ENCODE results near the gene TPI1. TPM values are rescaled to one million over a fixed set of nuclear protein-coding genes. Genes with fewer than 3 reads are reported as not detected.

Gene TPI1
- total RNA-seq, 1 experiment from 2014 or later: 1,177 TPM

DNA sequence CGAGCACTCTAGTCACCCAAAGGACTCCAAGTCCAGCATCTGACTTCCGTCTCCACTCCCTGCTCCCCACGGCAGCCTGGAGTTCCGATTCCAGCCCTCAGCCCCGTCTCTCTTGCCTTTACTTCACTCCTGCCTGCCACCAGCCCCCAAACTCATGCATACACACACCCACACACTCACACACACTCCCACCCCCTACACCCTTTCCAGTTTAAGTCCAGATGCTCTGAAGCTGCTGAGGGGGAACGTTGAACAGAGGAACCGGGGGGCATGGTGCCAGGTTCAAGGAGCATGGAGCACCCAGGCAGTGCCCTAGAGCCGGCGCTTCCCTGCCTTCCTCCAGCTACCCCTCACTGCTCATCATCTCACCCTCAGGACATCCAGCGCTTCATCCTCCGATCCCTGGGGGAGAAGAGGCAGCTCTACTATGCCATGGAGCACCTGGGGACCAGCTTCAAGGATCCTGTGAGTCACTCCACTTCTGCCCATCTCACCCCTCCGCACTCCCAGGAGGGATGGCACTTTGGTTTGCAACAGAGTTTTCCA, 35.8 kb upstream of the TPI1 start:
- peaks cover 11% of the 10 kb centered on the region for H3K23me2 ChIP-seq (ENCODE audit: insufficient read length, low read depth, low read length, poor library complexity, severe bottlenecking)
- H2BK15ac ChIP-seq (ENCODE audit: low read depth, low read length): no peak overlapping the region
- H3K9ac ChIP-seq (ENCODE audit: extremely low read depth, insufficient read length, low read length): no peak overlapping the region
- H3K18ac ChIP-seq (ENCODE audit: insufficient read length, low read depth, low read length): no peak overlapping the region
- Mint-ChIP-seq H3K27me3 (ENCODE audit: low read depth) (peaks cover 2% of the 10 kb centered on the region; the same call in 1 of the 2 replicates), H3K9me3 (no peaks in the 10 kb centered on the region), H3K27ac (no peak overlapping the region; a peak in 1 of 7 replicates), H3K36me3 (ENCODE audit: insufficient read depth in 1 of 3, low read depth in 3 of 3) (peaks cover 35 to 58% (median 55%) of the 10 kb centered on the region in 3 experiments), H3K4me3 (0 out of 5 replicates have a peak overlapping the region, but pooled peaks of 1 of the 2 experiments have one; percentile 32), H3K4me1 (peaks cover 13 to 31% of the 10 kb centered on the region in 2 experiments)
- peaks cover 2% of the 10 kb centered on the region for H4K20me1 ChIP-seq (ENCODE audit: control insufficient read depth, insufficient read depth, insufficient read length)
- TF ChIP-seq, protein P1, sequence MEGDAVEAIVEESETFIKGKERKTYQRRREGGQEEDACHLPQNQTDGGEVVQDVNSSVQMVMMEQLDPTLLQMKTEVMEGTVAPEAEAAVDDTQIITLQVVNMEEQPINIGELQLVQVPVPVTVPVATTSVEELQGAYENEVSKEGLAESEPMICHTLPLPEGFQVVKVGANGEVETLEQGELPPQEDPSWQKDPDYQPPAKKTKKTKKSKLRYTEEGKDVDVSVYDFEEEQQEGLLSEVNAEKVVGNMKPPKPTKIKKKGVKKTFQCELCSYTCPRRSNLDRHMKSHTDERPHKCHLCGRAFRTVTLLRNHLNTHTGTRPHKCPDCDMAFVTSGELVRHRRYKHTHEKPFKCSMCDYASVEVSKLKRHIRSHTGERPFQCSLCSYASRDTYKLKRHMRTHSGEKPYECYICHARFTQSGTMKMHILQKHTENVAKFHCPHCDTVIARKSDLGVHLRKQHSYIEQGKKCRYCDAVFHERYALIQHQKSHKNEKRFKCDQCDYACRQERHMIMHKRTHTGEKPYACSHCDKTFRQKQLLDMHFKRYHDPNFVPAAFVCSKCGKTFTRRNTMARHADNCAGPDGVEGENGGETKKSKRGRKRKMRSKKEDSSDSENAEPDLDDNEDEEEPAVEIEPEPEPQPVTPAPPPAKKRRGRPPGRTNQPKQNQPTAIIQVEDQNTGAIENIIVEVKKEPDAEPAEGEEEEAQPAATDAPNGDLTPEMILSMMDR (conservative IDR thresholded peaks at IDR 0.05): no peak
- H3K4me1 ChIP-seq (ENCODE audit: insufficient read depth, low read length): peaks cover 3% of the 10 kb centered on the region; the same call in 1 of the 2 replicates
- H4K5ac ChIP-seq (ENCODE audit: insufficient read length, low read depth, low read length): no peak overlapping the region
- H2BK120ac ChIP-seq (ENCODE audit: low read depth, low read length, poor library complexity, severe bottlenecking): no peak overlapping the region
- H3K27ac ChIP-seq (ENCODE audit: insufficient read length, low read depth, low read length): no peak overlapping the region
- H2BK5ac ChIP-seq (ENCODE audit: insufficient read length, low read length): no peak overlapping the region
- peaks cover 2% of the 10 kb centered on the region; the same call in 1 of the 2 replicates for H3K79me2 ChIP-seq (ENCODE audit: insufficient read depth, low read length)
- H3K23ac ChIP-seq (ENCODE audit: insufficient read length, low read depth, low read length): no peak overlapping the region
- no CpG with 5 or more reads among the region's 12 CpGs for WGBS (ENCODE audit: extremely low coverage, insufficient read length, low lambda C conversion rate)
- no peak overlapping the region for H4K8ac ChIP-seq (replicated peaks; ENCODE audit: insufficient read length, low read depth, low read length)
- no peak for DNase-seq
- no peaks in the 10 kb centered on the region for H3K9me3 ChIP-seq (ENCODE audit: control insufficient read depth, low read depth, low read length)
- no peak overlapping the region for H3K14ac ChIP-seq (ENCODE audit: insufficient read depth, low read length)
- H3K4me2 ChIP-seq (ENCODE audit: insufficient read depth, insufficient read length, low read length): no peak overlapping the region
- no peak overlapping the region for H2BK20ac ChIP-seq (ENCODE audit: low read depth, low read length, poor library complexity, severe bottlenecking)
- H3K4ac ChIP-seq (ENCODE audit: low read depth, low read length): no peak overlapping the region
- H3K27me3 ChIP-seq (ENCODE audit: insufficient read depth, low read length): no peaks in the 10 kb centered on the region
- H2BK12ac ChIP-seq (ENCODE audit: insufficient read length, low read depth, low read length): no peak overlapping the region
- no peak overlapping the region for H2AFZ ChIP-seq (ENCODE audit: low read length)
- no peak overlapping the region for H3K56ac ChIP-seq (ENCODE audit: insufficient read length, low read depth, low read length)
- H4K91ac ChIP-seq (ENCODE audit: insufficient read length, low read depth, low read length): no peak overlapping the region
- H3T11ph ChIP-seq (ENCODE audit: low read length): no peak overlapping the region
- H3K79me1 ChIP-seq (ENCODE audit: insufficient read depth, low read depth, low read length, poor library complexity, severe bottlenecking): no peaks in the 10 kb centered on the region
- H2AK5ac ChIP-seq (ENCODE audit: insufficient read length, low read length): no peak overlapping the region
